ENCODE results near the gene DNAAF5. TPM values are rescaled to one million over a fixed set of nuclear protein-coding genes. Genes with fewer than 3 reads are reported as not detected.
A peak's percentile ranks its signal among the peaks of the same experiment; 100 is the strongest.

The DNAAF5 gene
- total and polyA plus RNA-seq, 2 of the 4 experiments (the other 2 are of a cell fraction), result 12.4 to 32.6 TPM

DNA sequence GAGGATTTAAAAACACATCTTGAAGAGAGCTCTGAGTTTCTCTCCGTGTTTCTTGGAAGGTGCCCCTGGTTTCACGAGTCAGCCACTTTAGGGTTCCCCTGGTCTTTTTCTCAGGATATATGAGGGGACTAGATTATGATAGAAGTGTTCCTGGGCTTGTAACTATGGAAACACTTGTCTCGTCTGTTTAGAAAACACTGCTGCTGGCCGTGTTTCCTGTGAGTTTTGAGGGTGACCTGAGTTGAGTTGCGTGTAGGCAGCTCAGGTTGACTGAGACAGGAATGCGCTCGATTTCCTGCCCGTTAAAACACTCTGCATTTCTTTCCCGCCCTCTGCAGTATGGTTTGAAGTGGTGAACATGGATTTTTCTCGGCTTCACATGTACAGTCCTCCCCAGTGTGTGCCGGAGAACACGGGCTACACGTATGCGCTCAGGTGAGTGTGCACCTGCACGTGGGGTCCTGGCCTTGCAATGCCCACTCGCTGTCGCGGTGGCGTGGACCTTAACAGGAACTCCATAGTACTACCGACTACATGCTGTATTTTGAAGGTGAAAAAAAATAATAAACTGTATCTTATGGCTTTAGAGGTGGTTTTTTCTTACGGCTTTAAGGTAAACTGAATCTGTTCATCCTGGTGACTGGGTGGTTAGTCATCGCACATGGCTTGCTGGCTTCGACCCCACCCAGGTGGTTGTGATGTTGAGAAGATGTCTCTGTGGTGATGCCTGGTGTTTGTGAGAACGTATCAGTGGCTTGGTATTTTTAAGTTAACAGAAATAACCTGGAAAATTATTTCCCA lies 105.9 kb downstream of the DNAAF5 start, which contains the start of gene SUN1:
TSS of gene SUN1 (plus strand) at position 310 of the 801 bp plus-strand sequence. CDS start at position 359, 49 bp downstream.
- Histone ChIP-seq H3K9me1 (ENCODE audit: insufficient read depth, low read length) (peaks cover 21% of the 10 kb centered on the region), H4K20me1 (ENCODE audit: insufficient read depth, low read length) (peaks cover 56% of the 10 kb centered on the region), H3K4me1 (ENCODE audit: control insufficient read depth, insufficient read depth, low read length) (peaks cover 22% of the 10 kb centered on the region), H3K4ac (ENCODE audit: low read depth, low read length) (peak within 1 kb of the TSS; percentile 73), H3K23ac (ENCODE audit: low read depth, low read length) (no peak within 1 kb of the TSS), H2BK120ac (ENCODE audit: low read depth, low read length) (peak within 1 kb of the TSS; percentile 43), H2BK15ac (ENCODE audit: low read depth, low read length) (no peak within 1 kb of the TSS; the same call in 2 of the 3 replicates), H3K36me3 (ENCODE audit: control insufficient read depth, insufficient read depth, low read length) (peaks cover 6% of the 10 kb centered on the region), H3K14ac (replicated peaks; ENCODE audit: low read depth, low read length) (peak within 1 kb of the TSS; percentile 15), H4K8ac (ENCODE audit: low read depth in 2 of 2, low read length in 2 of 2) (peak within 1 kb of the TSS in 1 of 2 experiments; percentile 10; a peak in 1 of 4 replicates), H3K79me1 (ENCODE audit: low read depth in 1 of 2, low read length in 2 of 2) (peaks cover 24 to 76% of the 10 kb centered on the region in 2 experiments), H3K4me2 (ENCODE audit: low read depth, low read length) (peak within 1 kb of the TSS; percentile 96), H3K9ac (ENCODE audit: low read depth, low read length) (no peak within 1 kb of the TSS), H2AK5ac (ENCODE audit: low read depth, low read length) (peak within 1 kb of the TSS; percentile 87), H4K91ac (ENCODE audit: insufficient read depth, low read depth, low read length) (peak within 1 kb of the TSS; percentile 14), H2BK20ac (ENCODE audit: low read depth, low read length) (peak within 1 kb of the TSS; percentile 63; the same call in 1 of the 2 replicates), H3K56ac (ENCODE audit: extremely low read depth, insufficient read depth, low read length) (no peak within 1 kb of the TSS; the same call in 1 of the 2 replicates), H3K9me3 (ENCODE audit: control insufficient read depth, insufficient read depth, low read length) (no peaks in the 10 kb centered on the region), H2BK5ac (ENCODE audit: low read depth, low read length, poor library complexity, severe bottlenecking) (peak within 1 kb of the TSS; percentile 73), H4K5ac (ENCODE audit: low read depth, low read length) (peak within 1 kb of the TSS; percentile 55; the same call in 1 of the 2 replicates), H3K4me3 (ENCODE audit: insufficient read depth, low read depth, low read length) (no peak within 1 kb of the TSS), H3K18ac (ENCODE audit: low read depth, low read length) (peak within 1 kb of the TSS; percentile 89), H3K27me3 (ENCODE audit: control insufficient read depth, insufficient read depth, low read length) (no peaks in the 10 kb centered on the region), H2AFZ (replicated peaks; ENCODE audit: low read length, poor library complexity) (no peak within 1 kb of the TSS), H3K27ac (ENCODE audit: insufficient read depth, low read length) (peak within 1 kb of the TSS; percentile 52; the same call in 1 of the 2 replicates), H2AK9ac (replicated peaks; ENCODE audit: low read depth, low read length, poor library complexity) (no peak within 1 kb of the TSS)
- DNase-seq, result peak; percentile 88
- in situ Hi-C loops (cut with MboI; ENCODE audit: low sequenced_read_pairs), result no loop called here
- WGBS, 2 experiments (ENCODE audit: extremely low coverage in 2 of 2, insufficient read length in 1 of 2), result 59% methylated on average over 5 of the region's 24 CpGs; no CpG with 5 or more reads in 1 of the 2 experiments
- CTCF ChIA-PET, result interaction anchor here (0.6 to 0.7 kb wide), 2 partner anchors 16 to 287 kb away, joined by 3 to 12 read pairs; no protein-coding TSS in a partner anchor
- dilution Hi-C loops (cut with HindIII; ENCODE audit: low sequenced_read_pairs, unreplicated experiment), result no loop called here
- POLR2A ChIA-PET (ENCODE audit: unreplicated experiment), result no interaction called here
- TF ChIP-seq, protein P1, sequence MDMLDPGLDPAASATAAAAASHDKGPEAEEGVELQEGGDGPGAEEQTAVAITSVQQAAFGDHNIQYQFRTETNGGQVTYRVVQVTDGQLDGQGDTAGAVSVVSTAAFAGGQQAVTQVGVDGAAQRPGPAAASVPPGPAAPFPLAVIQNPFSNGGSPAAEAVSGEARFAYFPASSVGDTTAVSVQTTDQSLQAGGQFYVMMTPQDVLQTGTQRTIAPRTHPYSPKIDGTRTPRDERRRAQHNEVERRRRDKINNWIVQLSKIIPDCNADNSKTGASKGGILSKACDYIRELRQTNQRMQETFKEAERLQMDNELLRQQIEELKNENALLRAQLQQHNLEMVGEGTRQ (IDR thresholded peaks at IDR 0.05; ENCODE audit: low read depth, low read length), result no peak
- TF ChIP-seq FOS (IDR thresholded peaks at IDR 0.05; ENCODE audit: low read depth, low read length), result peak; percentile 66
- no peak for TF ChIP-seq MAZ (IDR thresholded peaks at IDR 0.05; ENCODE audit: borderline replicate concordance, low read depth, low read length)
- TF ChIP-seq BHLHE40 (IDR thresholded peaks at IDR 0.05; ENCODE audit: low read depth, low read length), result peak; percentile 66
- TF ChIP-seq CHD1 (IDR thresholded peaks at IDR 0.05; ENCODE audit: low read depth, low read length), result no peak
- TF ChIP-seq MXI1 (IDR thresholded peaks at IDR 0.05; ENCODE audit: borderline replicate concordance, low read depth, low read length), result peak; percentile 35; the same call in 1 of the 2 replicates
- intact Hi-C loops (cut with micrococcal nuclease), result no loop called here
- peak; percentile 22 for ATAC-seq (ENCODE audit: low read depth)
- BruUV-seq (replicated peaks), result no TSS peak
